HepG2 (cell line): Measurements from ENCODE around the gene GNG3. TPM values are rescaled to one million over a fixed set of nuclear protein-coding genes. Genes with fewer than 3 reads are reported as not detected.
A peak's percentile ranks its signal among the peaks of the same experiment; 100 is the strongest.

Experiments used
- ATAC-seq: fragments of 200-7000 bp; cut with Tn5 transposase; 3 replicates; pipeline ENCODE4 v1.9.1; 2020; ENCODE audit warnings: mild to moderate bottlenecking, moderate library complexity
- BruUV-seq: library from RNA; stranded (reverse); fragments of 400-500 nt; replicated peaks from 2 replicates; lab custom pipeline; 2021; lab: Mats Ljungman, UMichigan
- CTCF ChIA-PET: fragments of 300-600 bp; formaldehyde crosslinking; extraction: SDS; loops from one replicate; lab custom pipeline; 2021; ENCODE audit warnings: low total read pairs, inconsistent platforms, low intra/inter-chr PET ratio; lab: Yijun Ruan, JAX
- POLR2A ChIA-PET: fragments of 350-600 bp; sonication (Branson Sonifier 250); formaldehyde crosslinking; loops from one replicate; lab custom pipeline; 2020; ENCODE audit warnings: antibody characterized with exemption, inconsistent platforms; lab: Yijun Ruan, JAX
- DNase-seq: peaks from one replicate; pipeline ENCODE4 v3.0.0-alpha.2; 2015; ENCODE audit warnings: low spot score
- FAIRE-seq: peaks from 3 replicates; lab custom pipeline; 2011; peaks lifted over from hg19 to GRCh38; lab: Jason Lieb, UNC
- H2AFZ ChIP-seq: one replicate; pipeline ENCODE4 v1.6.1; 2011; ENCODE audit warnings: low read length, inconsistent platforms
- H3K27ac ChIP-seq: fragments of 300-600 bp; 3 replicates; pipeline ENCODE4 v1.8.0; 2011; ENCODE audit warnings: mixed run types, mild to moderate bottlenecking, mixed read lengths, low read length, inconsistent platforms; ENCODE audit not compliant: insufficient read depth; ENCODE audit errors: extremely low read length
- H3K27me3 ChIP-seq, 2 experiments: fragments of 200-600 bp in 1 of 2; 2 replicates in 1 of 2; 3 replicates in 1 of 2; pipeline versions ENCODE4 v1.6.0 to v1.8.0; 2011; ENCODE audit warnings: low read length in 2 of 2, mild to moderate bottlenecking in 2 of 2, moderate library complexity in 2 of 2, inconsistent platforms in 1 of 2; ENCODE audit not compliant: insufficient read depth in 2 of 2, control insufficient read depth in 1 of 2
- H3K36me3 ChIP-seq, 2 experiments: fragments of 200-600 bp in 1 of 2; replicated peaks in 1 of 2; 2 replicates in 1 of 2; 3 replicates in 1 of 2; pipeline versions ENCODE4 v1.5.1 to v1.8.0; 2011; ENCODE audit warnings: low read length in 2 of 2, inconsistent platforms in 1 of 2; ENCODE audit not compliant: insufficient read depth in 2 of 2, control insufficient read depth in 1 of 2
- H3K4me1 ChIP-seq: 2 replicates; pipeline ENCODE4 v1.5.1; 2012; ENCODE audit warnings: low read length, inconsistent platforms; ENCODE audit not compliant: insufficient read depth
- H3K4me2 ChIP-seq: 2 replicates; pipeline ENCODE4 v1.6.0; 2011; ENCODE audit warnings: low read depth, low read length, inconsistent platforms
- H3K4me3 ChIP-seq, 3 experiments: fragments of 200-600 bp in 1 of 3; sonication (generic), shearing (Covaris generic) in 1 of 3; replicated peaks in 1 of 3; 2 replicates each; pipeline ENCODE4 v1.5.1; 2011 to 2016; ENCODE audit warnings: low read length in 3 of 3, inconsistent platforms in 2 of 3, low read depth in 2 of 3, mild to moderate bottlenecking in 2 of 3, control low read depth in 1 of 3, mixed read lengths in 1 of 3; ENCODE audit not compliant: insufficient read depth in 1 of 3
- H3K79me2 ChIP-seq: one replicate; pipeline ENCODE4 v1.6.1; 2011; ENCODE audit warnings: low read length, inconsistent platforms; ENCODE audit not compliant: insufficient read depth
- H3K9ac ChIP-seq: 2 replicates; pipeline ENCODE4 v1.6.0; 2011; ENCODE audit warnings: mild to moderate bottlenecking, low read depth, low read length, inconsistent platforms; ENCODE audit not compliant: insufficient read depth
- H3K9me3 ChIP-seq: 2 replicates; pipeline ENCODE4 v1.5.1; 2012; ENCODE audit warnings: mild to moderate bottlenecking, low read length
- H4K20me1 ChIP-seq: 2 replicates; pipeline ENCODE4 v1.6.0; 2011; ENCODE audit warnings: inconsistent platforms, mild to moderate bottlenecking, low read length, moderate library complexity; ENCODE audit not compliant: insufficient read depth
- EZH2 ChIP-seq: conservative IDR thresholded peaks from 2 replicates; pipeline ENCODE4 v1.6.1; 2012; ENCODE audit warnings: mild to moderate bottlenecking, low read depth, low read length, moderate library complexity
- JARID2 ChIP-seq: sonication (generic); formaldehyde crosslinking; IDR thresholded peaks from 2 replicates; pipeline ENCODE4 v1.8.1; 2023; ENCODE audit warnings: missing genetic modification reagents, inconsistent platforms; ENCODE audit not compliant: insufficient replicate concordance
- KLF12 ChIP-seq: sonication (generic); formaldehyde crosslinking; IDR thresholded peaks from 2 replicates; pipeline ENCODE4 v1.4.0; 2020; ENCODE audit warnings: missing genetic modification reagents, borderline replicate concordance
- MZF1 ChIP-seq: sonication (generic); formaldehyde crosslinking; IDR thresholded peaks from 2 replicates; pipeline ENCODE4 v1.8.1; 2023; ENCODE audit warnings: mild to moderate bottlenecking, missing genetic modification reagents, borderline replicate concordance
- NFE2L2 ChIP-seq: fragments of 150-350 bp; IDR thresholded peaks from 2 replicates; pipeline ENCODE4 v1.6.1; 2014; ENCODE audit warnings: low read length
- NR3C1 ChIP-seq: sonication (generic); formaldehyde crosslinking; IDR thresholded peaks from 2 replicates; pipeline ENCODE4 v1.4.0; 2020; ENCODE audit warnings: missing genetic modification reagents
- PPARG ChIP-seq: conservative IDR thresholded peaks from 2 replicates; pipeline ENCODE4 v1.6.1; 2016; ENCODE audit warnings: missing biosample characterization, missing genetic modification reagents
- RFX3 ChIP-seq: IDR thresholded peaks from 2 replicates; pipeline ENCODE4 v1.6.1; 2016; ENCODE audit warnings: missing biosample characterization, missing genetic modification reagents
- SATB2 ChIP-seq: sonication (generic); formaldehyde crosslinking; IDR thresholded peaks from 2 replicates; pipeline ENCODE4 v1.5.0; 2020; ENCODE audit warnings: missing genetic modification reagents
- SP140L ChIP-seq: sonication (generic); formaldehyde crosslinking; IDR thresholded peaks from 2 replicates; pipeline ENCODE4 v1.4.0; 2020; ENCODE audit warnings: missing genetic modification reagents, borderline replicate concordance
- YY1 ChIP-seq: IDR thresholded peaks from 2 replicates; pipeline ENCODE4 v1.6.1; 2011; ENCODE audit warnings: low read length, low read depth, moderate library complexity, mild to moderate bottlenecking; ENCODE audit not compliant: insufficient read depth, insufficient replicate concordance
- ZBTB42 ChIP-seq: sonication (generic); formaldehyde crosslinking; IDR thresholded peaks from 2 replicates; pipeline ENCODE4 v1.5.0; 2020; ENCODE audit warnings: mild to moderate bottlenecking, missing genetic modification reagents
- ZNF121 ChIP-seq: sonication (generic); formaldehyde crosslinking; IDR thresholded peaks from 2 replicates; pipeline ENCODE4 v1.5.0; 2020; ENCODE audit warnings: mild to moderate bottlenecking, missing genetic modification reagents
- ZNF234 ChIP-seq: sonication (generic); formaldehyde crosslinking; conservative IDR thresholded peaks from 2 replicates; pipeline ENCODE4 v1.5.1; 2020; ENCODE audit warnings: mild to moderate bottlenecking, missing genetic modification reagents
- ZNF235 ChIP-seq: sonication (generic); formaldehyde crosslinking; IDR thresholded peaks from 2 replicates; pipeline ENCODE4 v1.8.1; 2023; ENCODE audit warnings: mild to moderate bottlenecking, missing genetic modification reagents, borderline replicate concordance
- ZNF33B ChIP-seq: sonication (generic); formaldehyde crosslinking; IDR thresholded peaks from 2 replicates; pipeline ENCODE4 v1.5.1; 2020; ENCODE audit warnings: mild to moderate bottlenecking, missing genetic modification reagents
- ZNF577 ChIP-seq: sonication (generic); formaldehyde crosslinking; IDR thresholded peaks from 2 replicates; pipeline ENCODE4 v1.4.0; 2020; ENCODE audit warnings: mild to moderate bottlenecking, low read depth, missing genetic modification reagents, borderline replicate concordance
- WGBS: methylation state at CpG from one replicate; pipeline ENCODE4 v1.1.6; 2017; ENCODE audit warnings: low lambda C conversion rate; 5-methylcytosine and 5-hydroxymethylcytosine counted together
- in situ Hi-C: cut with HindIII; loops from 2 replicates; pipeline ENCODE4 v1.10.0; 2017; ENCODE audit warnings: low pct_unique_long_range_greater_than_20kb; ENCODE audit not compliant: extremely low pct_ligation_motif_present
- intact Hi-C: fragments of 100-400 bp; cut with micrococcal nuclease; formaldehyde crosslinking; loops from one replicate; pipeline ENCODE4 v1.10.0; 2022; ENCODE audit not compliant: unreplicated experiment
- polyA plus RNA-seq, 8 experiments: library from polyadenylated mRNA; depleted of rRNA in 3 of 8; stranded (reverse) in 7 of 8; unstranded in 1 of 8; fragments of >200 nt; fragmentation: Illumina TruSeq in 4 of 8; extraction: Trizol in 4 of 8; gene quantifications; 2 replicates each; pipeline versions ENCODE4 v1.2.1 to v1.2.3, GENCODE V29; 2011 to 2016; ENCODE audit warnings: low read depth in 4 of 8, missing spikeins in 1 of 8, mixed read lengths in 1 of 8; ENCODE audit not compliant: insufficient read depth in 1 of 8
- total RNA-seq, 5 experiments: library from RNA; depleted of rRNA; stranded (reverse); fragments of >200 nt; fragmentation: Illumina TruSeq; extraction: Trizol; gene quantifications; 2 replicates each; pipeline ENCODE4 v1.2.3, GENCODE V29; 2016; ENCODE audit warnings: low read depth in 1 of 5
- TF ChIP-seq, protein P1 (sequence below): sonication (generic); formaldehyde crosslinking; IDR thresholded peaks from 2 replicates; pipeline ENCODE4 v1.5.0; 2020; ENCODE audit warnings: mild to moderate bottlenecking, missing genetic modification reagents

GNG3 gene
- total and polyA plus RNA-seq, 2 of the 13 experiments (the other 11 are each of a cell fraction or from before 2014, with no cell fraction given), result not detected

DNA sequence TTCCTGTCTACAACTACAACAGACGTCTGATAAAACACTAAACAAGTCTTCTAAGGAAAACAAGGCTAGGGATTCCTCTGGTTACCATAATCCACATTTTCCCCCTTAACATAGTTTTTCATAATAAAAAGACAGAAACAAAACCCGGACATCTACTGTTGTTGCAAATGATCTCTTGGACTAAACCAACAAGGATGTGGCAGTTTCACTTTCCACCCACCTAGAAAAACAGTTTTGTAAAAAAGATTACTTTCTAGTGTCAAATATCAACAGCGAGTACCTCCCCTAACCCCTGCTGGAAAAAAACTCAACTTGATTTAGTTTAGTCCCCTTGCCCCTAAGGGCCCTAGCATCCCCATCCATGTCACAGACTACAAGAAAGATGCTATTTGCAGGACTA is 5.4 kb downstream of the GNG3 start:
- in situ Hi-C loops (no loop called here), intact Hi-C loops (no loop called here)
- H3K4me3 ChIP-seq, result no peak overlapping the region
- peak overlapping the region; percentile 30 for H3K27ac ChIP-seq
- H3K79me2 ChIP-seq, result peaks cover 5% of the 10 kb centered on the region
- peaks cover 28 to 86% of the 10 kb centered on the region in 2 experiments for H3K36me3 ChIP-seq
- FAIRE-seq, result no peak
- DNase-seq, result no peak
- POLR2A ChIA-PET, result interaction anchor here (1.5 kb wide), 1 partner anchor 60 kb away, joined by 3 read pairs; the partner anchor contains the start of gene INTS5
- ATAC-seq, result no peak
- H4K20me1 ChIP-seq, result no peaks in the 10 kb centered on the region; the same call in 1 of the 2 replicates
- CTCF ChIA-PET, result no interaction called here
- H3K9ac ChIP-seq, result no peak overlapping the region
- H3K4me1 ChIP-seq, result no peaks in the 10 kb centered on the region
- H3K9me3 ChIP-seq, result no peaks in the 10 kb centered on the region
- H3K4me2 ChIP-seq, result no peak overlapping the region
- no peak overlapping the region for H2AFZ ChIP-seq
- TF ChIP-seq ZNF235 (CRISPR knock-in tag) (no peak), JARID2 (CRISPR knock-in tag) (no peak), NR3C1 (CRISPR knock-in tag) (no peak), ZNF33B (CRISPR knock-in tag) (no peak), ZBTB42 (CRISPR knock-in tag) (no peak), MZF1 (CRISPR knock-in tag) (no peak), PPARG (CRISPR knock-in tag) (no peak), NFE2L2 (no peak), KLF12 (CRISPR knock-in tag) (no peak), ZNF234 (no peak), SATB2 (CRISPR knock-in tag) (no peak), RFX3 (CRISPR knock-in tag) (no peak), SP140L (CRISPR knock-in tag) (no peak), EZH2 (no peak), YY1 (no peak), ZNF121 (CRISPR knock-in tag) (no peak), ZNF577 (CRISPR knock-in tag) (no peak)
- TF ChIP-seq, protein P1, sequence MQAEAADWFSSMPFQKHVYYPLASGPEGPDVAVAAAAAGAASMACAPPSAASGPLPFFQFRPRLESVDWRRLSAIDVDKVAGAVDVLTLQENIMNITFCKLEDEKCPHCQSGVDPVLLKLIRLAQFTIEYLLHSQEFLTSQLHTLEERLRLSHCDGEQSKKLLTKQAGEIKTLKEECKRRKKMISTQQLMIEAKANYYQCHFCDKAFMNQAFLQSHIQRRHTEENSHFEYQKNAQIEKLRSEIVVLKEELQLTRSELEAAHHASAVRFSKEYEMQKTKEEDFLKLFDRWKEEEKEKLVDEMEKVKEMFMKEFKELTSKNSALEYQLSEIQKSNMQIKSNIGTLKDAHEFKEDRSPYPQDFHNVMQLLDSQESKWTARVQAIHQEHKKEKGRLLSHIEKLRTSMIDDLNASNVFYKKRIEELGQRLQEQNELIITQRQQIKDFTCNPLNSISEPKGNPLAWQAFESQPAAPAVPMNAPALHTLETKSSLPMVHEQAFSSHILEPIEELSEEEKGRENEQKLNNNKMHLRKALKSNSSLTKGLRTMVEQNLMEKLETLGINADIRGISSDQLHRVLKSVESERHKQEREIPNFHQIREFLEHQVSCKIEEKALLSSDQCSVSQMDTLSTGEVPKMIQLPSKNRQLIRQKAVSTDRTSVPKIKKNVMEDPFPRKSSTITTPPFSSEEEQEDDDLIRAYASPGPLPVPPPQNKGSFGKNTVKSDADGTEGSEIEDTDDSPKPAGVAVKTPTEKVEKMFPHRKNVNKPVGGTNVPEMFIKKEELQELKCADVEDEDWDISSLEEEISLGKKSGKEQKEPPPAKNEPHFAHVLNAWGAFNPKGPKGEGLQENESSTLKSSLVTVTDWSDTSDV (CRISPR knock-in tag), result no peak
- WGBS, result 91% methylated on average over 3 of the region's 3 CpGs
- BruUV-seq, result no TSS peak
- H3K27me3 ChIP-seq, result no peaks in the 10 kb centered on the region
